CD4-positive, alpha-beta T cell (primary cell): ENCODE data around the gene CDK14. TPM values are rescaled to one million over a fixed set of nuclear protein-coding genes. Genes with fewer than 3 reads are reported as not detected.
"Not testable (repeated sequence)": the region's sequence is repeated elsewhere in the genome, so short reads cannot be mapped to it uniquely, and the experiment has no call there.

Experiments used
- ATAC-seq: fragments of 200-7000 bp; cut with Tn5 transposase; one replicate; pipeline ENCODE4 v1.10.0; 2022; ENCODE audit warnings: mild to moderate bottlenecking; ENCODE audit not compliant: poor library complexity
- CTCF ChIA-PET: fragments of 350-600 bp; sonication (Branson Sonifier 250); formaldehyde crosslinking; loops from one replicate; lab custom pipeline; 2021; ENCODE audit warnings: antibody characterized with exemption, inconsistent platforms; lab: Charles Lee
- POLR2A ChIA-PET: fragments of 350-600 bp; sonication (Branson Sonifier 250); formaldehyde crosslinking; loops from one replicate; lab custom pipeline; 2021; ENCODE audit warnings: antibody characterized with exemption, inconsistent platforms; lab: Charles Lee
- DNase-seq, 14 experiments: peaks; one replicate each; pipeline ENCODE4 v3.0.0-alpha.2; 2013 to 2020; ENCODE audit warnings: mixed read lengths in 2 of 14
- H3K27ac ChIP-seq, 2 donors: one replicate each; pipeline versions ENCODE4 v1.5.1 to v1.7.0; 2013; ENCODE audit warnings: low read length in 2 of 2, low read depth in 1 of 2, mild to moderate bottlenecking in 1 of 2
- H3K27me3 ChIP-seq, 2 experiments: 1 replicate in 1 of 2; 2 replicates in 1 of 2; pipeline versions ENCODE4 v1.6.1 to v1.7.0; 2013; ENCODE audit warnings: low read length in 2 of 2, control low read depth in 1 of 2, mild to moderate bottlenecking in 1 of 2, moderate library complexity in 1 of 2; ENCODE audit not compliant: insufficient read depth in 2 of 2, control insufficient read depth in 1 of 2
- H3K36me3 ChIP-seq: one replicate; pipeline ENCODE4 v1.6.1; 2013; ENCODE audit warnings: low read length, control low read depth; ENCODE audit not compliant: insufficient read depth
- H3K4me1 ChIP-seq: one replicate; pipeline ENCODE4 v1.6.1; 2013; ENCODE audit warnings: low read length, control low read depth; ENCODE audit not compliant: insufficient read depth
- H3K4me3 ChIP-seq: one replicate; pipeline ENCODE4 v1.5.1; 2013; ENCODE audit warnings: mild to moderate bottlenecking, low read length, moderate library complexity
- H3K9me3 ChIP-seq, 2 experiments: 1 replicate in 1 of 2; 2 replicates in 1 of 2; pipeline versions ENCODE4 v1.6.1 to v1.7.0; 2013; ENCODE audit warnings: low read length in 2 of 2, mild to moderate bottlenecking in 2 of 2, control low read depth in 1 of 2, moderate library complexity in 1 of 2; ENCODE audit not compliant: control insufficient read depth in 1 of 2, insufficient read depth in 1 of 2
- H3K27ac Mint-ChIP-seq: one replicate; pipeline ENCODE4 v1.8.0; 2020; ENCODE audit warnings: mixed read lengths
- H3K27me3 Mint-ChIP-seq: one replicate; pipeline ENCODE4 v1.8.0; 2021; ENCODE audit warnings: mixed read lengths
- H3K36me3 Mint-ChIP-seq: one replicate; pipeline ENCODE4 v1.8.0; 2021; ENCODE audit warnings: low read depth, mixed read lengths
- H3K4me1 Mint-ChIP-seq: one replicate; pipeline ENCODE4 v1.8.0; 2021; ENCODE audit warnings: low read depth, mixed read lengths
- H3K4me3 Mint-ChIP-seq: one replicate; pipeline ENCODE4 v1.8.0; 2020; ENCODE audit warnings: mild to moderate bottlenecking, mixed read lengths
- H3K9me3 Mint-ChIP-seq: one replicate; pipeline ENCODE4 v1.8.0; 2020; ENCODE audit warnings: mixed read lengths
- CTCF ChIP-seq: fragments of 200-600 bp; IDR thresholded peaks from one replicate; pipeline ENCODE4 v1.8.0; 2022; ENCODE audit warnings: antibody characterized with exemption, mild to moderate bottlenecking
- intact Hi-C, 2 experiments: fragments of 100-400 bp; cut with DNase I in 1 of 2; cut with micrococcal nuclease in 1 of 2; formaldehyde crosslinking; loops; one replicate each; pipeline versions ENCODE4 v1.15.1 to v1.9.0; 2023 to 2025; cut with DNase I, micrococcal nuclease
- total RNA-seq, 174 experiments: library from RNA in 2 of 174; stranded (reverse) in 2 of 174; gene quantifications; one replicate each; pipeline ENCODE4 v1.2.3 and lab custom pipeline; 2021 to 2026

Gene CDK14
- total RNA-seq, 2 experiments from 2014 or later: 0.45 to 0.47 TPM

GRCh38 chr7:90919816-90920215, 323.7 kb downstream of the CDK14 start:
- no peaks in the 10 kb centered on the region for H3K9me3 ChIP-seq
- H3K36me3 ChIP-seq: no peaks in the 10 kb centered on the region
- no peak for TF ChIP-seq CTCF
- POLR2A ChIA-PET: no interaction called here
- H3K4me1 ChIP-seq: no peaks in the 10 kb centered on the region
- H3K27ac ChIP-seq: no peak overlapping the region
- intact Hi-C loops: no loop called here
- no peak overlapping the region for H3K4me3 Mint-ChIP-seq
- no peaks in the 10 kb centered on the region for H3K4me1 Mint-ChIP-seq
- no peaks in the 10 kb centered on the region for H3K36me3 Mint-ChIP-seq
- H3K27me3 ChIP-seq: no peaks in the 10 kb centered on the region
- no peaks in the 10 kb centered on the region for H3K9me3 Mint-ChIP-seq
- no peak overlapping the region for H3K27ac Mint-ChIP-seq
- H3K4me3 ChIP-seq: no peak overlapping the region
- DNase-seq (no peak), ATAC-seq (no peak)
- H3K27me3 Mint-ChIP-seq: no peaks in the 10 kb centered on the region
- CTCF ChIA-PET: interaction anchor here (1.3 kb wide), 1 partner anchor 13 kb away, joined by 3 read pairs; no protein-coding TSS in a partner anchor

- POLR2A ChIA-PET: no interaction called here
Measured at GRCh38 chr7:90920336-90920735, 324.2 kb downstream of the CDK14 start.

GRCh38 chr7:90923541-90923997, 327.4 kb downstream of the CDK14 start:
- H3K36me3 ChIP-seq: no peaks in the 10 kb centered on the region
- H3K27ac Mint-ChIP-seq: no peak overlapping the region
- intact Hi-C loops: no loop called here
- DNase-seq (no peak), ATAC-seq (no peak)
- H3K27ac ChIP-seq: no peak overlapping the region
- no peak overlapping the region for H3K4me3 Mint-ChIP-seq
- no peaks in the 10 kb centered on the region for H3K36me3 Mint-ChIP-seq
- peaks cover 0 to under 1% of the 10 kb centered on the region in 2 experiments for H3K9me3 ChIP-seq
- H3K4me1 Mint-ChIP-seq: no peaks in the 10 kb centered on the region
- no peaks in the 10 kb centered on the region for H3K9me3 Mint-ChIP-seq
- no peak for TF ChIP-seq CTCF
- no peaks in the 10 kb centered on the region for H3K27me3 ChIP-seq
- ChIA-PET CTCF (no interaction called here), POLR2A (no interaction called here)
- no peak overlapping the region for H3K4me3 ChIP-seq
- no peaks in the 10 kb centered on the region for H3K27me3 Mint-ChIP-seq
- no peaks in the 10 kb centered on the region for H3K4me1 ChIP-seq

More at GRCh38 chr7:90920336-90920735, 324.2 kb downstream of the CDK14 start:
- no peak for DNase-seq
- Histone ChIP-seq H3K36me3 (no peaks in the 10 kb centered on the region), H3K9me3 (no peaks in the 10 kb centered on the region), H3K4me1 (no peaks in the 10 kb centered on the region), H3K27ac (no peak overlapping the region), H3K4me3 (no peak overlapping the region), H3K27me3 (no peaks in the 10 kb centered on the region)
- CTCF ChIA-PET: interaction anchor here (1.3 kb wide), 1 partner anchor 12 kb away, joined by 3 read pairs; no protein-coding TSS in a partner anchor
- Mint-ChIP-seq H3K4me1 (no peaks in the 10 kb centered on the region), H3K27ac (no peak overlapping the region), H3K9me3 (no peaks in the 10 kb centered on the region), H3K36me3 (no peaks in the 10 kb centered on the region), H3K27me3 (no peaks in the 10 kb centered on the region), H3K4me3 (no peak overlapping the region)
- TF ChIP-seq CTCF: no peak
- no peak for ATAC-seq
- intact Hi-C loops: no loop called here

DNA sequence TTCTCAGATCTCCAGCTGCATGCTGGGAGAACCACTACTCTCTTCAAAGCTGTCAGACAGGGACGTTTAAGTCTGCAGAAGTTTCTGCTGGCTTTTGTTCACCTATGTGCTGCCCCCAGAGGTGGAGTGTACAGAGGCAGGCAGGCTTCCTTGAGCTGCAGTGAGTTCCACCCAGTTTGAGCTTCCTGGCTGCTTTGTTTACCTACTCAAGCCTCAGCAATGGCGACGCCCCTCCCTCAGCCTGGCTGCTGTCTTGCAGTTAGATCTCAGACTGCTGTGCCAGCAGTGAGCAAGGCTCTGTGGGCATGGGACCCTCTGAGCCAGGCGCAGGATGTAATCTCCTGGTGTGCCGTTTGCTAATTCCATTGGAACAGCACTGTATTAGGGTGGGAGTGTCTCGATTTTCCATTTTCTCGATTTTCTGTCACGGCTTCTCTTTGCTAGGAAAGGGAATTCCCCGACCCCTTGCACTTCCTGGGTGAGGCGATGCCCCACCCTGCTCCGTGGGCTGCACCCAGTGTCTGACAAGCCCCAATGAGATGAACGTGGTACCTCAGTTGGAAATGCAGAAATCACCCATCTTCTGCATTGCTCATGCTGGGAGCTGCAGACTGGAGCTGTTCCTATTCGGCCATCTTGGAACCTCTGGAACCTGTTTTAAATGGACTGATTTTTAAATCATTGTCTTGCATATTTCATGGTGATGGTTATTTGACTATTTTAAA, 332.7 kb downstream of the CDK14 start:
- H3K27me3 ChIP-seq, H3K27me3 Mint-ChIP-seq, H3K4me1 Mint-ChIP-seq, H3K27ac ChIP-seq, POLR2A ChIA-PET, H3K36me3 Mint-ChIP-seq, H3K36me3 ChIP-seq, H3K4me1 ChIP-seq, H3K4me3 ChIP-seq, H3K9me3 ChIP-seq, CTCF ChIA-PET, H3K9me3 Mint-ChIP-seq, intact Hi-C loops: not testable (repeated sequence)
- DNase-seq (peak in 7 of 14 experiments; percentile 4 to 52 (median 12)), ATAC-seq (peak; percentile 74)
- H3K27ac Mint-ChIP-seq: peak overlapping the region; percentile 55
- peak overlapping the region; percentile 60 for H3K4me3 Mint-ChIP-seq
